Measurements from ENCODE around the gene PLA2G4F. TPM values are rescaled to one million over a fixed set of nuclear protein-coding genes. Genes with fewer than 3 reads are reported as not detected.

PLA2G4F gene
- total RNA-seq, 1 donor from 2014 or later = 0.40 TPM

- no peak for DNase-seq (ENCODE audit: low read depth)
- TF ChIP-seq, protein P1, sequence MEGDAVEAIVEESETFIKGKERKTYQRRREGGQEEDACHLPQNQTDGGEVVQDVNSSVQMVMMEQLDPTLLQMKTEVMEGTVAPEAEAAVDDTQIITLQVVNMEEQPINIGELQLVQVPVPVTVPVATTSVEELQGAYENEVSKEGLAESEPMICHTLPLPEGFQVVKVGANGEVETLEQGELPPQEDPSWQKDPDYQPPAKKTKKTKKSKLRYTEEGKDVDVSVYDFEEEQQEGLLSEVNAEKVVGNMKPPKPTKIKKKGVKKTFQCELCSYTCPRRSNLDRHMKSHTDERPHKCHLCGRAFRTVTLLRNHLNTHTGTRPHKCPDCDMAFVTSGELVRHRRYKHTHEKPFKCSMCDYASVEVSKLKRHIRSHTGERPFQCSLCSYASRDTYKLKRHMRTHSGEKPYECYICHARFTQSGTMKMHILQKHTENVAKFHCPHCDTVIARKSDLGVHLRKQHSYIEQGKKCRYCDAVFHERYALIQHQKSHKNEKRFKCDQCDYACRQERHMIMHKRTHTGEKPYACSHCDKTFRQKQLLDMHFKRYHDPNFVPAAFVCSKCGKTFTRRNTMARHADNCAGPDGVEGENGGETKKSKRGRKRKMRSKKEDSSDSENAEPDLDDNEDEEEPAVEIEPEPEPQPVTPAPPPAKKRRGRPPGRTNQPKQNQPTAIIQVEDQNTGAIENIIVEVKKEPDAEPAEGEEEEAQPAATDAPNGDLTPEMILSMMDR (conservative IDR thresholded peaks at IDR 0.05; ENCODE audit: low read depth, low read length) = no peak
- no peak overlapping the region for H3K4me3 ChIP-seq (ENCODE audit: low read depth, low read length)
Measured at GRCh38 chr15:42133356-42133755, 23.1 kb downstream of the PLA2G4F start.

GRCh38 chr15:42131826-42132806 is 24.3 kb downstream of the PLA2G4F start:
- H3K4me3 ChIP-seq (ENCODE audit: low read depth, low read length) = no peak overlapping the region
- TF ChIP-seq, protein P1 (conservative IDR thresholded peaks at IDR 0.05; ENCODE audit: low read depth, low read length) = no peak
- DNase-seq (ENCODE audit: low read depth) = no peak

DNA sequence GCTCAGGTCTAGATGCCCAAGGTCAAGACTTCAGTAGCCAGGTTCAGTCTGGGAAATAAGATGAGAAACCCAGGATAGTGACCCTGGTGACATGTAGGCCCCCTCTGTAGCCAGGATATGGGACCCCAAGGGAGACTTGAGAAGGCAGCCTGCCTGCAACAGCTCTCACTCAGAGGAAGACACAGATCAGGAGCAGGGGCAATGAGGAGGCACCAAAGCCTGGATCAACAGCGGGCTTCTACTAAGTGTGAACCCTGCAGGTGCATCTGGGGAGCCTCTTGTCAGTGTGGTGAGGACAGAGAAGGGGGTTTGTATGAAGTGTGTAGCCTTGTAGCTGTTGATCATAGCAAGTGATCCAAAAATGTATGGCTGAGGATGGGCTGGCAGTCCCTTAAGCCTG is 25.4 kb downstream of the PLA2G4F start:
- no peak overlapping the region for H3K4me3 ChIP-seq (ENCODE audit: low read depth, low read length)
- TF ChIP-seq, protein P1 (conservative IDR thresholded peaks at IDR 0.05; ENCODE audit: low read depth, low read length) = no peak
- no peak for DNase-seq (ENCODE audit: low read depth)

DNA sequence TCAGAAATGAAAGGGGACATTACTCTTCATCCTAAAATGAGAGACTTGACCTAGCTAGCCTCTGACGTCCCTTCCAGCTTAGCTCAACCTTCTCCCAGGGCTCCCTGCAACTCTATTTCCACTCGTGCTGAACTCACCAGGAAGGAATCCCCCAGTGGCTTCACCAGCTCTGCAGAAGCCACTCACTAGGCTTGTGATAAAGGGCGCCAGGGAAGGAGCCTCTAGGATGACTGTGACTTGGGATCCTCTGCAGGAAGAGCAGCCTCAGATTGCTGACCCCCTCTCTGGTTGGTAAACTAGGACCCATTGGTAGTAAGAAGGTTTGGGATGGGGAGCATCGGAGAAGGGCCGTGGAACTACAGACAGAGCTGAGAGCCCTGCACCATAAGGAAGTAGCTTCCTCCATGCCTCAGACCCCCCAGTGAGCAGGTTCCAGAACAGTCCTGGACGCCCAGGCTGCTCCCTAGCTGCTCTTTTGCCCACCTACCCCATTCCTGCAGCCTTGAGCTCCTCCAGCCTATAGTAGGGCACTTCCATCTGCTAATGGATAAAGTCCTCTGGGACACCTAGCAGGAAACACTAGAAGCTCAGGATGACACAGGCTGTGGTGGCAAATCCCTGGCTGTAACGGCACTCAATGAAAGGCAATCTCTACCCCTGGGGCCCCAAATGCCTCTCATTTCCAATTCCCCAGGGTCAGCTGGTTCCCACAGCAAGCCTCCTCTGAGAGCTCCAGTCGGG is 26.0 kb downstream of the PLA2G4F start:
- no peak for DNase-seq (ENCODE audit: low read depth)
- no peak overlapping the region for H3K4me3 ChIP-seq (ENCODE audit: low read depth, low read length)
- TF ChIP-seq, protein P1 (conservative IDR thresholded peaks at IDR 0.05; ENCODE audit: low read depth, low read length) = no peak

DNA sequence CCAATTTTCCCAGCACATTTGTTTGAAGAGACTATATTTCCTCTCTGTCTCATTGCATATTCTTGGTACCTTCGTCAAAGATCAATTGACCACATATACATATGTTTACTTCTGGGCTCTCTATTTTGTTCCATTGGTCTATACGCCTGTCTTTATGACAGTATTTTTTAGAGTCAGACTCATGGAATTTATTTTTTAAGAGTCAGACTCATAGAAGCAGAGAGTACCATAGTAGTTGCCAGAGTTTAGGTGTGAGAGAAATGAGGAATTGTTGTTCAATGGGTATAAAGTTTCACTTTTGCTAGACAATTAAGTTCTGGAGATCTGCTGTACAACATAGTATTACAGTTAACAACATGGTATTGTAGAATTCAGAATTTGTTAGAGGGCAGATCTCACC is 27.1 kb downstream of the PLA2G4F start:
- no peak overlapping the region for H3K4me3 ChIP-seq (ENCODE audit: low read depth, low read length)
- TF ChIP-seq, protein P1 (conservative IDR thresholded peaks at IDR 0.05; ENCODE audit: low read depth, low read length) = no peak
- no peak for DNase-seq (ENCODE audit: low read depth)

GRCh38 chr15:42128476-42128875 is 28.0 kb downstream of the PLA2G4F start:
- DNase-seq (ENCODE audit: low read depth) = no peak
- TF ChIP-seq, protein P1 (conservative IDR thresholded peaks at IDR 0.05; ENCODE audit: low read depth, low read length) = no peak
- no peak overlapping the region for H3K4me3 ChIP-seq (ENCODE audit: low read depth, low read length)

Measured in epithelial cell of proximal tubule (primary cell).